ENCODE data around the gene DNM3. TPM values are rescaled to one million over a fixed set of nuclear protein-coding genes. Genes with fewer than 3 reads are reported as not detected.
"Not testable (repeated sequence)": the region's sequence is repeated elsewhere in the genome, so short reads cannot be mapped to it uniquely, and the experiment has no call there.

Gene DNM3
- total and polyA plus RNA-seq, 9 donors: 3.1 to 6.5 (median 4.4) TPM

- intact Hi-C loops (cut with DNase I): loop anchor here in 1 of 4 donors (10.0 kb wide), 1 partner anchor 215 kb away; no protein-coding TSS in a partner anchor
- Histone ChIP-seq H3K27ac (peak overlapping the region in 1 of 2 donors; percentile 54), H3K27me3 (no peaks in the 10 kb centered on the region), H3K9me3 (no peaks in the 10 kb centered on the region), H3K4me3 (no peak overlapping the region), H3K36me3 (no peaks in the 10 kb centered on the region), H3K4me1 (ENCODE audit: insufficient read depth) (peaks cover 10% of the 10 kb centered on the region)
- DNase-seq: no peak
- WGBS, 3 donors: 2 to 4% (median 3%) methylated on average over 3 of the region's 3 CpGs
- TF ChIP-seq EP300 (IDR thresholded peaks at IDR 0.05): no peak
- TF ChIP-seq CTCF (IDR thresholded peaks at IDR 0.05): no peak
- TF ChIP-seq POLR2A (IDR thresholded peaks at IDR 0.05): no peak
These were observed 518.2 kb downstream of the DNM3 start for GRCh38 chr1:172359491-172359999.

- peaks cover 10% of the 10 kb centered on the region for H3K4me1 ChIP-seq (ENCODE audit: insufficient read depth)
- intact Hi-C loops (cut with DNase I): no loop called here
These were observed 519.2 kb downstream of the DNM3 start for GRCh38 chr1:172360511-172360910.

GRCh38 chr1:172360985-172361384, 519.7 kb downstream of the DNM3 start:
- H3K27ac ChIP-seq: no peak overlapping the region
- intact Hi-C loops (cut with DNase I): no loop called here
- no peaks in the 10 kb centered on the region for H3K27me3 ChIP-seq
- TF ChIP-seq POLR2A (IDR thresholded peaks at IDR 0.05) (no peak), EP300 (IDR thresholded peaks at IDR 0.05) (no peak), CTCF (IDR thresholded peaks at IDR 0.05) (no peak)
- H3K4me3 ChIP-seq: no peak overlapping the region
- no peaks in the 10 kb centered on the region for H3K9me3 ChIP-seq
- no peak for DNase-seq
- WGBS, 3 donors: 79 to 85% (median 83%) methylated on average over 6 of the region's 6 CpGs
- peaks cover 10% of the 10 kb centered on the region for H3K4me1 ChIP-seq (ENCODE audit: insufficient read depth)
- no peaks in the 10 kb centered on the region for H3K36me3 ChIP-seq

More at GRCh38 chr1:172360511-172360910, 519.2 kb downstream of the DNM3 start:
- TF ChIP-seq EP300 (IDR thresholded peaks at IDR 0.05): no peak
- Histone ChIP-seq H3K36me3 (no peaks in the 10 kb centered on the region), H3K4me3 (no peak overlapping the region), H3K27me3 (no peaks in the 10 kb centered on the region), H3K9me3 (no peaks in the 10 kb centered on the region), H3K27ac (no peak overlapping the region)
- DNase-seq: no peak
- 52 to 57% (median 57%) methylated on average over 2 of the region's 2 CpGs for WGBS, 3 donors

- TF ChIP-seq CTCF (IDR thresholded peaks at IDR 0.05): no peak
- no peak for TF ChIP-seq EP300 (IDR thresholded peaks at IDR 0.05)
- TF ChIP-seq POLR2A (IDR thresholded peaks at IDR 0.05): no peak
- Histone ChIP-seq H3K4me1 (ENCODE audit: insufficient read depth) (peaks cover 3% of the 10 kb centered on the region), H3K4me3 (no peak overlapping the region), H3K27ac (no peak overlapping the region), H3K36me3 (no peaks in the 10 kb centered on the region), H3K9me3 (no peaks in the 10 kb centered on the region), H3K27me3 (no peaks in the 10 kb centered on the region)
- DNase-seq: no peak
- intact Hi-C loops (cut with DNase I): no loop called here
These were observed 522.6 kb downstream of the DNM3 start for GRCh38 chr1:172363852-172364251.

GRCh38 chr1:172371646-172372045, 530.3 kb downstream of the DNM3 start:
- H3K9me3 ChIP-seq; DNase-seq; intact Hi-C loops (cut with DNase I); H3K27ac ChIP-seq; H3K36me3 ChIP-seq; H3K27me3 ChIP-seq; H3K4me1 ChIP-seq (ENCODE audit: insufficient read depth); H3K4me3 ChIP-seq: not testable (repeated sequence)
- 88 to 98% (median 97%) methylated on average over 2 to 3 of the region's 3 CpGs for WGBS, 3 donors
